HT1080 (cell line): ENCODE results near the gene MMP27. TPM values are rescaled to one million over a fixed set of nuclear protein-coding genes. Genes with fewer than 3 reads are reported as not detected.

Experiments used
- total RNA-seq: library from RNA; depleted of rRNA; stranded (reverse); fragments of >200 nt; shearing (Covaris generic); gene quantifications from 2 replicates; pipeline ENCODE4 v1.2.3, GENCODE V29; 2014; rRNA removed

The MMP27 gene
- total RNA-seq, 1 experiment from 2014 or later = not detected

Other genes with a start within 250 kb of the MMP27 start
- gene MMP7, start 175.0 kb downstream of the MMP27 start, total RNA-seq = not detected in 2 replicates
- not detected in 2 replicates for gene MMP20, start 80.4 kb downstream of the MMP27 start, total RNA-seq
- 0.10 and 0.37 TPM in 2 replicates for gene MMP8, start 19.2 kb upstream of the MMP27 start, total RNA-seq
- not detected in 2 replicates for gene MMP10, start 74.9 kb upstream of the MMP27 start, total RNA-seq
- gene MMP1, start 92.4 kb upstream of the MMP27 start, total RNA-seq = 7.9 and 9.4 TPM in 2 replicates
- 19.5 and 20.0 TPM in 2 replicates for gene MMP3, start 137.8 kb upstream of the MMP27 start, total RNA-seq
- gene MMP12, start 169.2 kb upstream of the MMP27 start, total RNA-seq = not detected in 2 replicates
- 0.47 and 0.63 TPM in 2 replicates for gene MMP13, start 250.0 kb upstream of the MMP27 start, total RNA-seq